ENCODE data around the gene SH3BP4. TPM values are rescaled to one million over a fixed set of nuclear protein-coding genes. Genes with fewer than 3 reads are reported as not detected.

The SH3BP4 gene
- total and polyA plus RNA-seq, 2 of the 13 experiments (the other 11 are each of a cell fraction or from before 2014, with no cell fraction given): 34.6 to 99.1 TPM

- TF ChIP-seq KIAA2018 (CRISPR knock-in tag; IDR thresholded peaks at IDR 0.05; ENCODE audit: borderline replicate concordance): no peak
- no peak for TF ChIP-seq GTF3A (CRISPR knock-in tag; conservative IDR thresholded peaks at IDR 0.05)
- no peak for TF ChIP-seq SMAD3 (CRISPR knock-in tag; IDR thresholded peaks at IDR 0.05)
- TF ChIP-seq ZGPAT (CRISPR knock-in tag; IDR thresholded peaks at IDR 0.05): 0 out of 2 replicates have a peak, but pooled peaks have one; percentile 43
- no peak for TF ChIP-seq ZNF598 (CRISPR knock-in tag; IDR thresholded peaks at IDR 0.05; ENCODE audit: borderline replicate concordance)
- TF ChIP-seq HINFP (CRISPR knock-in tag; IDR thresholded peaks at IDR 0.05; ENCODE audit: low read depth): 0 out of 2 replicates have a peak, but pooled peaks have one; percentile 38
- TF ChIP-seq HOMEZ (CRISPR knock-in tag; IDR thresholded peaks at IDR 0.05; ENCODE audit: low read depth): no peak
- peak; percentile 81 for TF ChIP-seq ZSCAN25 (CRISPR knock-in tag; IDR thresholded peaks at IDR 0.05)
- peak; percentile 65; the same call in 1 of the 2 replicates for TF ChIP-seq ZBTB38 (CRISPR knock-in tag; IDR thresholded peaks at IDR 0.05)
- TF ChIP-seq ZNF17 (CRISPR knock-in tag; IDR thresholded peaks at IDR 0.05): no peak
- TF ChIP-seq ZBTB43 (CRISPR knock-in tag; conservative IDR thresholded peaks at IDR 0.05): peak; percentile 57; the same call in 1 of the 2 replicates
- no peak for TF ChIP-seq ZSCAN9 (CRISPR knock-in tag; IDR thresholded peaks at IDR 0.05; ENCODE audit: borderline replicate concordance)
- peak; percentile 23; the same call in 1 of the 2 replicates for TF ChIP-seq CCDC6 (CRISPR knock-in tag; IDR thresholded peaks at IDR 0.05)
Measured at GRCh38 chr2:234979204-234980167, 27.7 kb downstream of the SH3BP4 start (continued).

All from HepG2 (cell line).